Putamen (tissue), 1 donor: ENCODE results near the gene PAK2.
A peak's percentile ranks its signal among the peaks of the same experiment; 100 is the strongest.
"Not testable (repeated sequence)": the region's sequence is repeated elsewhere in the genome, so short reads cannot be mapped to it uniquely, and the experiment has no call there.

ENCODE experiments used
- DNase-seq: peaks from one replicate; pipeline ENCODE4 v3.0.0-alpha.2; 2016; ENCODE audit warnings: low spot score

PAK2 gene

GRCh38 chr3:196739671-196740480 is at the start of gene PAK2:
Gene PAK2, plus strand, starts transcription at chr3:196739857. Its CDS starts 42,790 bp downstream, at chr3:196782647.
- peak; percentile 95 for DNase-seq

GRCh38 chr3:196689941-196690660 is 49.6 kb upstream of the PAK2 start:
- peak; percentile 70 for DNase-seq

DNA sequence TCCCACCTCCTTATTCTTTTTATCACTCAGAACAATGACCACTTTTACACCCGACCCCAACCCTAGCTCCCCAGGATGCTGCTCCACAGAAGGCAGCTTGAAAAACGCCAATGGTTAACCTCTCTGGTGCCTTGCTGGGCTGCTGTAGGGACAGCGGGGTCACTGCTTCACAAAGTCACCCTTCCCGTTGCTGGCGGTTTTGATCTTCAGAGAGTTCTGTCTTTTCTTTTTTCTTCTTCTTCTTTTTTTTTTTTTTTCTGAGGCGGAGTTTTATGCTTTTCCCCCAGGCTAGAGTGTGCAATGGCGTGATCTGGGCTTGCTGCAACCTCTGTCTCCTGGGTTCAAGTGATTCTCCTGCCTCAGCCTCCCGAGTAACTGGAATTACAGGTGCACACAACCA is 48.3 kb upstream of the PAK2 start:
- DNase-seq, result no peak

DNA sequence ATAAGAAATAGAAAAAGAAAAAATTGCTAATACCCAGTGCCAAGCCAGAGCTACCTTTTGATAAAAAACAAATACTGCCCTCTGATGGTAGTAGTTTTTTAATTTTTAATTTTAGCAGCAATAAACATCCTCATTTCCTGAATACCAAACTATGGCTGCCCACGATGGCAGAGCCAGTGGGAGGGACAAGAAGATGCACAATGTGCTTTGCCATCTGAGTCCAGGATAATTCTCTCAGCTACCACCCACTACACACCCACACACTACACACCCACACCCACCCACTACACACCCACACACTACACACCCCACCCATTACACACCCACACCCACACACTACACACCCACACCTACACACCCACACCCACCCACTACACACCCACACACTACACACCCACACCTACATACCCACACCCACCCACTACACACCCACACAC is 45.4 kb upstream of the PAK2 start:
- DNase-seq, result no peak

- no peak for DNase-seq
These were observed 44.5 kb upstream of the PAK2 start for GRCh38 chr3:196694941-196695848.

GRCh38 chr3:196695849-196696226 is 43.8 kb upstream of the PAK2 start:
- DNase-seq, result no peak

DNA sequence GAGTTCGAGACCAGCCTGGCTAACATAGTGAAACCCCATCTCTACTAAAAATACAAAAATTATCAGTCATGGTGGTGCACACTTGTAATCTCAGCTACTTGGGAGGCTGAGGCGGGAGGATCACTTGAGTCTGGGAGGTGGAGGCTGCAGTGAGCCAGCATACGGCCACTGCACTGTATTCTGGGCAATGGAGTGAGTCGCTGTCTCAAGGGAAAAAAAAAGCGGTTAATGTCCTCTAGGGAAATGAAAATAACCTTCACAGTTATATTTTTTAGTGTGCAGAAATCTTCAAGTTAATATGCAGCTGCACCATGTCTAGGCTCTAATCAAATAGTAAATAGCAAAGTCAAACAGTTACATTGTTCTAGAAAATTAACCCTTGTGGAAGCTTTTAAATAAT is 42.4 kb upstream of the PAK2 start:
- DNase-seq, result no peak

DNA sequence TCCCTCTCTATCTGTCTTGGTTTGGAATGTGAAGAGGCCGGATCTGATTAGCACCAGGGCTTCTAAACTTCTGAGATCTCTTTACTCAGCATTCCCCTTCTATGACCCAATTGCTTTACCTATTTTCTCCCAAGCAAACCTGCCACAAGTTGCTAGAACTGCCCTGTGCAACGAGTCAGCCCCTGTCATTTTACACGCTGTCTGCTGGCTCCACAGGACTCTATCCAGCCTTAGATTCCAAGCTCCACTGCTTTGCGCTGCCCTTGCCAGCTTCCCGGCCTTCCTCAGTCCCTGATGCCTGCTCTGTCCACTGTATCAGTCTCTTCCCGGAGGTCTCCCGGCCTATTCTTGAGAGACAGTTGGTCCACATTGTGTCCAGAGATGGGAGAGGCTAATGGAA is 39.9 kb upstream of the PAK2 start:
- DNase-seq, result no peak

GRCh38 chr3:196700801-196701200 is 38.9 kb upstream of the PAK2 start:
- no peak for DNase-seq

- DNase-seq, result no peak
These were observed 33.3 kb upstream of the PAK2 start for GRCh38 chr3:196706327-196706726.

DNA sequence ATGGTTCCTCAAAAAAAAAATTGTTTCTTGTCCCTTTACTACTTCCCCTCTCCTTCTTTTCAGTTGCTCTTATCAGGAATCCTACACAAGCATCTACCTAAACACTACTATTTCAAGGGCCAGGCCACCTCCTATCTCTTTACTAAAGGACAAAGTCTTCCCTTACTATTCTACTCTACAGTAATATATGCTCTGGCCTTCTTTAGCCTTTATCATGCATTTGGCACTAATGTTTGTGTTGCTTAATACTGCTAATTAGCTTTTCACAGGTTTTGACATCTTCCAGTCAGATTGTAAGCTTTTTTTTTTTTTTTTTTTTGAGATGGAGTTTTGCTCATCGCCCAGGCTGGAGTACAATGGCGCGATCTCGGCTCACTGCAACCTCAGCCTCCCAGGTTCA is 32.9 kb upstream of the PAK2 start:
- DNase-seq, result no peak

- no peak for DNase-seq
These were observed 32.1 kb upstream of the PAK2 start for GRCh38 chr3:196707566-196707965.

GRCh38 chr3:196708467-196708866 is 31.2 kb upstream of the PAK2 start:
- no peak for DNase-seq

DNA sequence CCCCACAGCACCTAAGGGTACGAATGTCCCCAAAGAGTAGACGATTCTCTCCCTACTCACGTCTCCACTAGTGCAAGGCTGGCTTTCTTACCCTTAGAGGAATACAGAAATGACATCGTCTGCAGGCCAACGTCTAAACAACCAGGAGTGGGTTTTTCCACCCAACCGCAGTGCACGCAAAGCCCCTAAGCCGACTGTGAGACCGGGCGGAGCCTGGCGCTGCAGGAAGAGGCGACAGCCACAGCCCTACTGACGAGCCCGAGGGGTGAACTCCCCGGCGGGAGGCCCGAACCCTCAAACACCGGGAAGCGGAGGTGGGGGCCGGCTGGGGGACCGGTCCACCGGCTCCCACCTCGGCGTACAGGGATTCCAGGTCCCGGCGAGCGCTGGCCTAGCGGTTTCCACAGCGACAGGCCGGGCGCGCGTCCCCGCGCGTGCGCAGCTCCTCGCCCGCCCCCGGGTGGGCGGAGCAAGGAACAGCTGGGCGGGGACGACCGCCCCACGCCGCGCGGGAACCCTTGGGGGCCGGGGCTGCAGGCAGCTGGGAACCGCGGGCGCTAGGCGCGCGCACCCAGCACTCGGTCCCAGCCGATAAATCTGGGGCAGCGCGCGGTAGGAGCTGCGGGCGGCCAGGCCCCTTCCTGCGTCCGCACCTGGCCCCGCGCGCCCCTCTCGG is 27.7 kb upstream of the PAK2 start, which contains the start of the genes CEP19 and PIGX:
Gene CEP19 (minus strand): TSS at position 413 of the 676 bp plus-strand sequence. CDS start 3,593 bp downstream, outside the sequence.
Gene PIGX (plus strand): TSS at position 540 of the 676 bp plus-strand sequence.
- peak; percentile 91 for DNase-seq

DNA sequence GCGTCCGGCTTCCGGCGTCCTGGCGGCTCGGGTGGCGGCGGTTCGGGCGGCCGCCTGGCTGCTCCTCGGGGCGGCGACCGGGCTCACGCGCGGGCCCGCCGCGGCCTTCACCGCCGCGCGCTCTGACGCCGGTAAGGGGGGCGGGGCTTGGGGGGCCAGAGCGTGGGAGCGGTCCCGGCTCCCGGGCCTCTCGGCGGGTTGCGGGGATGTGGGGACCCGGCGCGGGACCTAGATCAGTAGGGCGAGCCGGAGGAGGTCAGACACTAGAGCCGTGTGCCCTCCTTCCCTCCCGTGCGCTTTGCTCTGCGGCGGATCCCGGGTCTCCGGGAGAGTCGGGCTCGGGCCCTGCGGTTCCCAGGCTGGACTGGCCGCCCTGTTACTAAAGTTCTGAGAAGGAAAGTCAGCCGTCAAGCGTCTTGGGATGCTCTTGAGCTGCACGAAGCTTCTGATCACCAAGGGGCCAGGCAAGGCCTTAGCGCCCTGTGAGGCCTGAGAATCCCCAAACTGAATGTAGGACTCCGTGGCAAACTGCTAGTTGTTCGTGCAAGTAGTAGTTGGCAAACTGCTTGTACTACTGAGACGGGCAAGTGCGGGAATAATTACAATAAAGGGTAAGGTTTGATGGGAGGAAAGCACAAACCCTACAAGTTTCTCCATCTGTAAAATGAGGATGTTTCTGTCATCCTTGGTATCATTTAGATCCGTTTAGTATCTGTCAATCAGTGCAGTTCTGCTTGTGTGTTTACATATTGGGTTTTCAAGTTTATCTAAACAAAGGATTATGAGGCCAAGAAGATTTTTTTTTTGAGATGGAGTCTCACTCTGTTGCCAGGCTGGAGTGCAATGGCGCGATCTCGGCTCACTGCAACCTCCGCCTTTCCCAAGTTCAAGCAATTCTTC is 26.9 kb upstream of the PAK2 start:
- no peak for DNase-seq

- DNase-seq, result not testable (repeated sequence)
These were observed 22.5 kb upstream of the PAK2 start for GRCh38 chr3:196717162-196717561.

- no peak for DNase-seq
These were observed 18.6 kb upstream of the PAK2 start for GRCh38 chr3:196721097-196721496.

GRCh38 chr3:196726788-196727675 is 12.6 kb upstream of the PAK2 start:
- DNase-seq, result no peak

- DNase-seq, result no peak
These were observed 3.9 kb upstream of the PAK2 start for GRCh38 chr3:196735751-196736150.
